ENCODE measurements around the gene CACNA1C. TPM values are rescaled to one million over a fixed set of nuclear protein-coding genes. Genes with fewer than 3 reads are reported as not detected.

The CACNA1C gene
- total RNA-seq, 3 donors from 2014 or later, result 2.6 to 11.8 (median 9.5) TPM

GRCh38 chr12:2453076-2453760 is 400.4 kb downstream of the CACNA1C start:
- no peak for TF ChIP-seq POLR2A (IDR thresholded peaks at IDR 0.05)
- TF ChIP-seq CTCF (IDR thresholded peaks at IDR 0.05), result no peak
- no peak for TF ChIP-seq POLR2AphosphoS5 (IDR thresholded peaks at IDR 0.05)
- DNase-seq (ENCODE audit: low spot score in 2 of 2), result no peak
- intact Hi-C loops (cut with DNase I; ENCODE audit: low total_unique reads), result no loop called here
- Histone ChIP-seq H3K36me3 (no peaks in the 10 kb centered on the region), H3K4me3 (no peak overlapping the region), H3K27ac (peak overlapping the region in 1 of 2 donors; percentile 5), H3K9me3 (no peaks in the 10 kb centered on the region), H3K4me1 (no peaks in the 10 kb centered on the region), H3K27me3 (no peaks in the 10 kb centered on the region)

DNA sequence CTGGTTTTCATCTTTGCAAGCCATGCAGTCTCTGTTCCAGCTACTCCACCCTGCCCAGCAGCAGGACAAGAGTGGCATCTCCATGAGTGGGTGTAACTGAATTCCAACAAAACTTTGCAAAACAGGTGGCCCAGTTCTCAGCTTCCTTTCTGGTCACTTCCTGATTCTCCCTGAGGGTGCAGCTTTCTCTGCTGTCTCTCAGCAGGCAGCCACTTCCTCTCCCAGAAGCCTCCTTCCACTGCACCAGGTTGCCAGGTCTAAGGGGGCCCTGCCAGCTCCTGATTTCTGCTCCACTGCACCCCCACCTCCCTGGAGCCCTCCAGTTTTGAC is 400.9 kb downstream of the CACNA1C start:
- TF ChIP-seq POLR2AphosphoS5 (IDR thresholded peaks at IDR 0.05) (no peak), CTCF (IDR thresholded peaks at IDR 0.05) (no peak), POLR2A (IDR thresholded peaks at IDR 0.05) (no peak)
- Histone ChIP-seq H3K27ac (no peak overlapping the region), H3K9me3 (no peaks in the 10 kb centered on the region), H3K4me1 (no peaks in the 10 kb centered on the region), H3K36me3 (no peaks in the 10 kb centered on the region), H3K4me3 (no peak overlapping the region), H3K27me3 (no peaks in the 10 kb centered on the region)
- intact Hi-C loops (cut with DNase I; ENCODE audit: low total_unique reads), result no loop called here
- no peak for DNase-seq (ENCODE audit: low spot score in 2 of 2)

DNA sequence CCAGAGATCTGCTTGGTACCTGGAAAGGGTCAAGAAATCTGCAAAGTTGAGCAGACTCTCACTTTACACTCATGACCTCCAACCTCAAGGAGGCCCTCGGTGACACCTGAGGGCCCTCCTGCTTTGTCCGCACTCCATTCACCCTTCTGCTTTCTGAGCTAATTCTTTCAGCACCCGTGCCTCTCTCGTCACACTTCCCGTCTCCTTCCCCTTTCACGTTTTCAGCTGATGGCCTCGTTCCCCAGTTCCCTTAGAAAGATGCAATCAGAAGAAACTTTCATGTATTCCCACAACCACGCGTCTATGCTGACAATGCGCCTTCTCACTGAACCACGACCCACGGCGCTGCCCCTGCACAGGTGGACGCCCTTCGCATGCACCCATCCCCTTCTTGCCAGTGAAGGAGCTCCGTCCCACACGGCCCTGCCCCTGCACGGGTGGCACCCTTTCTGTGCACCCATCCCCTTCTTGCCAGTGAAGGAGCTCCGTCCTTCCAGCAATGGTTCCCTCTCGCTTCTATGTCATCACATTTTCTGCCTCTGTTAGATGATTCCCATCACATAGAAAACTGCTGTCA is 401.9 kb downstream of the CACNA1C start:
- H3K36me3 ChIP-seq, result no peaks in the 10 kb centered on the region
- no peaks in the 10 kb centered on the region for H3K9me3 ChIP-seq
- no peak for DNase-seq (ENCODE audit: low spot score in 2 of 2)
- no peak overlapping the region for H3K27ac ChIP-seq
- H3K4me3 ChIP-seq, result no peak overlapping the region
- intact Hi-C loops (cut with DNase I; ENCODE audit: low total_unique reads), result no loop called here
- no peaks in the 10 kb centered on the region for H3K27me3 ChIP-seq
- no peaks in the 10 kb centered on the region for H3K4me1 ChIP-seq
- TF ChIP-seq POLR2AphosphoS5 (IDR thresholded peaks at IDR 0.05), result no peak
- no peak for TF ChIP-seq POLR2A (IDR thresholded peaks at IDR 0.05)
- no peak for TF ChIP-seq CTCF (IDR thresholded peaks at IDR 0.05)

DNA sequence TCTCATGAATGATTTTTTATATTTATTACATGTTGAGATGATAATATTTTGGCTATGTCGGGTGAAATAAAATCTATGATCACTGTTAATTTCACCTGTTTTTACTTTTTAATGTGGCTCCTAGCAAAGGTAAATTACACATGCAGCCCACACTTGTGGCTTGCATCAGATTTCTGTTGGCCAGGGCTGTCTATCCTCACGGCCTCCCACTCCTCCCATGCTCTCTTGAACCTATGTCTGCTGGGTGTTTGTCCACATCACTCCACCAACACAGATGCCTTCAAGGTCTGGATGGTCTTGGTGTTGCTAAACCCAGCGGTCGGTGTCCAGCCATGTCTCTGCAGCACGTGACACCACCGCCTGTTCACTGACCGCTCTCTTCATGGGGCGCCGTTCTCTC is 402.6 kb downstream of the CACNA1C start:
- Histone ChIP-seq H3K4me3 (no peak overlapping the region), H3K9me3 (no peaks in the 10 kb centered on the region), H3K36me3 (no peaks in the 10 kb centered on the region), H3K27ac (no peak overlapping the region), H3K27me3 (no peaks in the 10 kb centered on the region), H3K4me1 (no peaks in the 10 kb centered on the region)
- no peak for DNase-seq (ENCODE audit: low spot score in 2 of 2)
- intact Hi-C loops (cut with DNase I; ENCODE audit: low total_unique reads), result no loop called here
- TF ChIP-seq CTCF (IDR thresholded peaks at IDR 0.05) (no peak), POLR2AphosphoS5 (IDR thresholded peaks at IDR 0.05) (no peak), POLR2A (IDR thresholded peaks at IDR 0.05) (no peak)

DNA sequence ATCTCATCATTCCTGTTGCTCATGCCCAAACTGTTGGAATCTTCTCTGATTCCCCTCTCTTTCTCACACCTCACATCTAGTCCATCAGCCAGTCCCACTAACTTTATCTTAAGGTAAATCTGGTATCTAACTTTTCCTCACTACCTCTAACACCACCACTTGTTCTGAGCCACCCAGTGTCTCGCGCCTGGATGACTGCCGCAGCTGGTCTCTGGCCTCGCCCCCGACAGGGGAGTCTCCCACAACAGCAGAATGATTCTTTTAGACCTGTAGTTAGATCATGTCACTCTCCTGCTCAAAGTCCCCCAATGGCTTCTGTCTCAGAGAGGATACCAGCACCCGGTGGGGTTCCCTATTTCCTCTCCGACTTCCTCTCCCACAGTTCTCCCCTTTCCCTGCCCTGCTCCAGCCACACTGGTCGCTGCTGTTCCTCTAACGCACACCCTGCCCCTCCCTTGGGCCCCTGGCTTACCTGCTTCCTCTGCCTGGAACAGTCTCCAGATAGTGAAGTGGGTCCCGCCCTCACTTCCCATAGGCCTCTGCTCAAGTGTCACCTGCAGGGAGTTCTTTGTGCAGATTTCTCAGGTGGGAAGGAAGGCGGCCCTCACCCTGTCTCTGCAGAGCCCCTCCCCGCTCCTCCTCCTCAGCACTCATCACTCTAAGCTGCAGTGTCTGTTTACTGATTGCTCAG is 403.5 kb downstream of the CACNA1C start:
- Histone ChIP-seq H3K27me3 (no peaks in the 10 kb centered on the region), H3K4me3 (no peak overlapping the region), H3K9me3 (no peaks in the 10 kb centered on the region), H3K36me3 (no peaks in the 10 kb centered on the region), H3K4me1 (no peaks in the 10 kb centered on the region), H3K27ac (no peak overlapping the region)
- TF ChIP-seq POLR2AphosphoS5 (IDR thresholded peaks at IDR 0.05), result no peak
- no peak for TF ChIP-seq CTCF (IDR thresholded peaks at IDR 0.05)
- TF ChIP-seq POLR2A (IDR thresholded peaks at IDR 0.05), result no peak
- DNase-seq (ENCODE audit: low spot score in 2 of 2), result no peak
- intact Hi-C loops (cut with DNase I; ENCODE audit: low total_unique reads), result no loop called here
